ENCODE measurements around the gene MEGF6.
A peak's percentile ranks its signal among the peaks of the same experiment; 100 is the strongest.
"Not testable (repeated sequence)": the region's sequence is repeated elsewhere in the genome, so short reads cannot be mapped to it uniquely, and the experiment has no call there.

MEGF6 gene

DNA sequence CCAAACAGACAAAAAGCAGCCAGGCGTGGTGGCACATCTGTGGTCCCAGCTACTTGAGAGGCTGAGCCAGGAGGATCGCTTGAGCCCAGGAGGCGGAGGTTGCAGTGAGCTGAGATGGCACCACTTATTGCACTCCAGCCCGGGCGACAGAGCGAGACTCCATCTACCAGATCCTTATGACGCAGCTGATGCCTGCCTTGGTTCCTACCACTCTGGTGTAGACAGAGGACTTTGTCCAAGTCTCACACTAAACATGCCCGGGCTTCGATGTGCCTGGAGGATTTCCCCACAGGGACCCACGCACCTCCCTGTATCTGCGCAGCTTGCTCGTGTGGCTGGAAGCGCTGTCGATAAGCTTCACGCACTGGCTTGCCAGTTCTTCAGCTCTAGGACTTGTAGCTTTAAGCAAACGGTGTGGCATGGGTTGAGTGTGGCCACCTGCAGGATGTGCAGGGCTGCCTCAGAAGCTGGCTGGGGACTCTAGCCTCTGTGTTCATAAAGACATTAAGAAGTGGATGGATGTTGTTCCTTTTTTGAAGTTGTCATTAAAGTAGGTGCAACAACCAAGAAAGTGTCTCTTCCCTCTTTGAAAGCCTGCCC lies 18.4 kb upstream of the MEGF6 start:
- no peak for DNase-seq (ENCODE audit: low read depth in 2 of 2)

DNA sequence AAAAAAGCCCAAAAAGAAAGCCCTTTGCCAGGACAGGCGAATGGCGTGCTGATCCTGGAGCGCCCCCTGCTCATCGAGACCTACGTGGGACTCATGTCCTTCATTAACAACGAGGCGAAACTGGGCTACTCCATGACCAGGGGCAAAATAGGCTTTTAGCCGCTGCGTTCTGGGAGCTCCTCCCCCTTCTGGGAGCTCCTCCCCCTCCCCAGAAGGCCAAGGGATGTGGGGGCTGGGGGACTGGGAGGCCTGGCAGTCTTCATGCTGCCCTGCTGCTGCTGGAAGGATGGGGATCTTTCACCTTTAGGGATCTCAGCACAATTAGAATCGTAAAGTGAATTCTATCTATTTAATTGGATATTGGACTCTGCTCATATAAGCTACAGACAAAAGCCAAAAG lies 17.1 kb upstream of the MEGF6 start:
- no peak for DNase-seq (ENCODE audit: low read depth in 2 of 2)

DNA sequence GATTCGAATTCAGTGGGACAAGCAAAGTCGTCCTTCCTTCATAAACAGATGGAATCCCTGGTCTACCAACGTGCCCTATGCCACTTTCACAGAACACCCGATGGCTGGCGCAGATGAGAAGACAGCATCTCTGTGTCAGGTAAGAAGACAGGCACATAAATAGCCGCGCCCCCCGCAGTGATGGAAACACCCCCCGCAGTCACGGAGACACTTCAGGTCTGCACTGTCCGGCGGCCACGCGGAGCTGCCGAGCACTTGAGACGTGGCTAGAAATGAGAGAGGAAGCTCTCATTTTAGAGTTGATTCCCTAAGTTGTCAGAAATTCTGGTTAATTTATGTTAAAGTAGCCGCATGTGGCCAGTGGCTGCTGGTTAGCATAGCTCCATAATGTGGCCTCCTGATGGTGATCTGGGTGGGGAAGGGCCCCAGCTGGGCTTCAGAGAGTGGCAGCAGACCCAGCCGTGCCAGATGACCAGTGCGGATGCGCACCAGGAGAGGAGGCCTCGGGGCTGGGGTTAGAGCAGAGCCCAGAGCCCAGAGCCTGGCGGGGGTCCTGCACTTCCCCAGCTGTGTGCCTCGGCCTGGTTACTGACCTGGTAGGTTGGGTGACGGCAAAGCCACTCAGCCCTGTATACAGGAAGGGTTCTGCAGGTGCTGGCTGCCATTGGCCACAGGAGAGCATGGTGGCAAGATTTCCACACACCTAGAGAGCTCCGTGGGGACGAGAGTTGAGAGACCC lies 16.4 kb upstream of the MEGF6 start:
- DNase-seq (ENCODE audit: low read depth in 2 of 2) = no peak

- DNase-seq (ENCODE audit: low read depth in 2 of 2) = no peak
Observed at GRCh38 chr1:3626025-3626424, 14.7 kb upstream of the MEGF6 start.

DNA sequence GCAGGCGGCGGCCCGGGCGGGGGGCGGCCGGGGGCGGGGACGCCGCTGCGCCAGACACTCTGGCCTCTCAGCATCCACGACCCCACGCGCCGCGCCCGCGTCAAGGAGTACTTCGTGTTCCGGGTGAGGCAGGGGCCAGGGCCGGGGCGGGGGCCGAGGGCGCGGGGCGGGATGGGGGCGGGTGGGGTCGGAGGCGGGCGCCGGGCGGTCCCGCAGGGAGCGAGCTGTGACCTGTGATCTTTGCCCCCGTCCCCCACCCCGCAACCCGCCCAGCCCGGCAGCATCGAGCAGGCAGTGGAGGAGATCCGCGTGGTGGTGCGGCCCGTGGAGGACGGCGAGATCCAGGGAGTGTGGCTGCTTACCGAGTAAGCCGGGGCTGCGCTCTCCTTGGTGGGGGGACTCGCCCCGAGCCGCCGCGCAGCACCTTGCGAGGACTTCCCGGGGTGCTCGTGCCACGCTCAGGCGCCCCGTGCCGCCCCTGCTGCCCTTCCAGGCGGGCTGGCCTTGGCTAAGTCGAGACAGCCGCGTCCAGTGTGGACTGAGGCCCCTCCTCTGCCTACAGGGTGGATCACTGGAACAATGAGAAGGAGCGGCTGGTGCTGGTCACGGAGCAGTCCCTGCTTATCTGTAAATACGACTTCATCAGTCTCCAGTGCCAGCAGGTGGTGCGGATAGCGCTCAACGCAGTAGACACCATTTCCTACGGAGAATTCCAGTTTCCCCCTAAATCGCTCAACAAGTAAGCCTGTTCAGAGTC lies 14.0 kb upstream of the MEGF6 start:
- DNase-seq (ENCODE audit: low read depth in 2 of 2) = no peak

DNA sequence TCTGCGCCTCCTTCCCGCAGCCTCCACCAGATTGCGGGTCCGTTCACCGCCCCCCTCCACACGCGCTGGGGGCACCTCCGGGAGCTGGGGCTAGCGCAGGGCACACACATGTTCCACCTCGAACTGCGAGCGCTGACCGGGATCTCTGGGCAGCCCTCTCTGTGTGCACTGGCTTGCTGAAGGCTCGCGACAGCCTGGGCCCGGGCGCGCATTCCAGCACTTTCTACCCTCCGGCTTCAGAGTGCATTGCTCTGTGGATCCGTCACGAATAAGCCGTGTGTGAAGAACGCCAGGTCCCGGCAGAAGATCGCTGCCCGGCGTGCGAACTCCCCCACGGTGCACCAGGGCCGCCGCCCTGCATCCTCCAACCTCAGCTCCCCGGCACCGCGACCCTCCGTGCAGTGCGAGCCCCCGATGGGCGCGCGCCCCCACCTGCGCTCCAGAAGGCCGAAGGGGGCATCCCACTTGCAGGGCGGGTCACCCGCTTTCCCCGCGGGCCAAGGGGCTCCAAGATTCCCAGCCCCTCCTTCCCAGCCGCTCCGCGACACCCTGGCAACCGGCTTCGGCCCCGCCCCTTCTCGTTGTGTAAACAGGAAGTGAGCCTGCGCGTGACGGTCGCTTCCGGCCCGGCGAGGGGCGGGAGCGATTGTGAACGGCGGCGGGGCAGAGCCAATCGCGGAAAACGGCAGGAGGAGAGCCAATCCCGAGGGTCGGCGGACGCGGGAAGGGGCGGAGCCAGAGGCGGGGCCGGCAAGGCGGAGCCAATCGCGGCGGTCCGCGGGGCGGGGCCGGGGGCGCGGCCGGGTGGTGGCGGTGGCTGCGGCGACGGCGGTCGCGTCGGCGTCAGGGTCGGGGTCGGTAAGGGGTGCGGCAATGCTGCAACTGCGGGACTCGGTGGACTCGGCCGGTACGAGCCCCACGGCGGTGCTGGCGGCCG lies 13.2 kb upstream of the MEGF6 start, which contains the start of gene TPRG1L:
Gene TPRG1L, plus strand, starts transcription at position 816 of the 937 bp plus-strand sequence. Its CDS starts 58 bp downstream, at position 874.
- peak; percentile 95 to 96 for DNase-seq (ENCODE audit: low read depth in 2 of 2)

DNA sequence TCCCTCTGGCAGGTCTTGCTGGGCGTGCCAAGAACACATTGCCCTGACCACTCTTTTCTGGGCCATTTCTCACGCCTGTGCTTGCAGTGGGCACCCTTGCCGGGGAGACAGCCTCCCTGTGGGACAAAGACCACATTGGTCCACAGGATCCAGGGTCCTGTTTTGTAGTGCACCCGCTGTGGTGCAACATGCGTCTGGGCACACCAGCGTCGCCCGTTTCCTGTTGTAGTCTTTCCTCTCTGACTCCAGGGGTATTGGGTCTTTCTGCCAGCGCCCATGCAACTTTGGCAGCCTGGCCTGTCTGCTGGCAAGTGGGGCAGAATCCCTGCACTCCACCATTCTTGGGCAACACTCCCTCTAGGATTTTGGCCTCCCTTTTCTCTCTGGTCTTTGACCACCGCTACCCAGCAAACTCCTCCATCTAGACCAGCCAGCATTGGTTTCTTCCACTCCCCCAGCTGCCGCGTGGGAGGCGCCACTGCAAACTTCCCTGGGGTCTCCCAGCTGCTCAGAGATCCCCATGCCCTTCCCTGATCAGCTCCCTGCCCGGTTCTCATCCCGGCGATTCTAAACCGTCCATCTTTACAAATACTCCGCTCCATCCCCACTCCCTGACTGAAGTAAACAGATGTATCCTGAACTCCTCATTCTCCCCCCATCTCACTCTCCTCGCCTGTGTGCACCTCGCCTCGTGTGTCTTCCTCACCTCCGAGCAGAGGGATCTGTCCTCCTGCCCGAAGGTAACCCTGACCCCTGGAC lies 12.3 kb upstream of the MEGF6 start:
- no peak for DNase-seq (ENCODE audit: low read depth in 2 of 2)

DNA sequence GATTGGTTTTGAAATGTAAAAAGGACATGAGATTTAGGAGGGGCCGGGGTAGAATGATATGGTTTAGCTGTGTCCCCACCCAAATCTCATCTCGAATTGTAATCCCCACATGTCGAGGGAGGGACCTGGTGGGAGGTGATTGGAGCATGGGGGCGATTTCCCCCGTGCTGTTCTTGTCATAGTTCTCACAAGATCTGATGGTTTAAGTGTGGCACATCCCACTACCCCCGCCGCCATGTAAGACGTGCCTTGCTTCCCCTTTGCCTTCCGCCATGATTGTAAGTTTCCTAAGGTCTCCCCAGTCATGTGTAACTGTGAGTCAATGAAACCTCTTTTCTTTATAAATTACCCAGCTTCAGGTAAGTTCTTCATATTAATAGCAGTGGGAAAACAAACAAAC lies 10.8 kb upstream of the MEGF6 start:
- DNase-seq (ENCODE audit: low read depth in 2 of 2) = not testable (repeated sequence)

DNA sequence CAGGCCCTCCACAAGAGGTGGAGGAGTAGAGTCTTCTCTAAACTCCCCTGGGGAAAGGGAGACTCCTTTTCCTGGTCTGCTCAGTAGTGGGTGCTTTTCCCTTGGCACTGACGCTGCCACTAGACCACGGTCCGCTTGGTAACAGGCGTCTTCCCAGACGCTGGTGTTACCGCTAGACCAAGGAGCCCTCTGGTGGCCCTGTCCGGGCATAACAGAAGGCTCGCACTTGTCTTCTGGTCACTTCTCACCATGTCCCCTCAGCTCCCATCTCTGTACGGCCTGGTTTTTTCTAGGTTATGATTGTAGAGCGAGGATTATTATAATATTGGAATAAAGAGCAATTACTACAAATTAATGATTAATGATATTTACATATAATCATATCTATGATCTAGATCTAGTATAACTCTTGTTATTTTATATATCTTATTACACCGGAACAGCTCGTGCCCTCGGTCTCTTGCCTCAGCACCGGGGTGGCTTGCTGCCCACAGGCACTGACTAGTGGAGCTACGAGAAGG lies 9.9 kb upstream of the MEGF6 start:
- DNase-seq (ENCODE audit: low read depth in 2 of 2) = not testable (repeated sequence)

DNA sequence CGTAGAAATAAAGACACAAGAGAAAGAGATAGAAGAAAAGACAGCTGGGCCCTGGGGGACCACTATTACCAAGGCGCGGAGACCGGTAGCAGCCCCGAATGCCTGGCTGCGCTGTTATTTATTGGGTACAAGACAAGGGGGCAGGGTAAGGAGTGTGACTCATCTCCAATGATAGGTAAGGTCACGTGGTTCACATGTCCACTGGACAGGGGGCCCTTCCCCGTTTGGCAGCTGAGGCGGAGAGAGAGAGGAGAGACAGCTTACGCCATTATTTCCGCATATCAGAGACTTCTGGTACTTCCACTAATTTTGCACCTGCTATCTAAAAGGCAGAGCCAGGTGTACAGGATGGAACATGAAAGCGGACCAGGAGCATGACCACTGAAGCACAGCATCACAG lies 9.4 kb upstream of the MEGF6 start:
- DNase-seq (ENCODE audit: low read depth in 2 of 2) = no peak

DNA sequence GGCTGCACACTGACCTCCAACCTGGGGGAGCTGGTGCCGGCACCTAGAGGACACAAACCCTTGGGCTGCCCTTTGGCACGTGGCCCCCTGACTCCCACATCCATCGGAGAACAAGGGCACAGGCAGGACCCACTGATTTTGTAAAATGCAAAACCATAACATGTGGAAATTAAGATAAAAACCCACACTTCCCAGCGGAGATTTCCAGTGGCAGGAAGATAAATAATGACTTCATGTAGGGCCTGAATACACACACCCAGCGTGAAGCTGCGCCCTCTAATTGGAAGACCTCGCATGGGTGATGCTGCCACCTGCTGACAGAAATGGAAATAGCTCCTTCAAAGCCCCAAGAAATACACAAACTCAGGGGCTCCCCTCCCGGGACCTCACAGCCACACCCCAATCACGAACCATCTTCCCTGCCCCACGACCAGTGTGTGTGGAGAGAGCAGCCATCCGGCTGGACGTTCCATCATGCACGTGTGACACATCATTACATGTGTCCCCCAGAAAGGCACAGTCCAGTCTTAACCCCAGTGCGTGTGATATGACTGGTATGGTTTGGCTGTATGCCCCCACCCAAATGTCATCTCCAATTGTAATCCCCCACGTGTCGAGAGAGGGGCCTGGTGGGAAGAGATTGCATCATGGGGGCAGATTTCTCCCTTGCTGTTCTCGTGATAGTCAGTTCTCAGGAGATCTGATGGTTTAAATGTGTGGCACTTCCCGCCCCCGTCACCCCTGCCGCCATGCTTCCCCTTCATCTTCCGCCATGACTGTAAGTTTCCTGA lies 7.8 kb upstream of the MEGF6 start:
- DNase-seq (ENCODE audit: low read depth in 2 of 2) = peak; percentile 53 to 67

DNA sequence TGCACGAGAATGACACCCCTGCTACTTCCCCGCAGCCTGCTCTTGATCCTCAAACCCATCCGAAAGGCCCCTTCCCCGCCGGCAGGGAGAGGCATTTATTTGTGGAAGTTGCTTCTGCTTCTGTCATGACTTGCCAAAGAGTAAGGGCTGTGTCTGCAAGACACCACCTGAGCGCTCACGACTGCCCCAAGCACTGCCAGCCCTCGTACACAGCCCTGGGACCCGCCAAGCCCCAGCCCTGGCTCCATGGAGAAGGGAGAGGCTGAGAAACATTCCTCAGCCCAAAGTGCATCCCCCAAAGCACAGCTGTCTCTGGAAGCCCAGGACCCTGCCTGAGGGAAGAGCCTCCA lies 7.2 kb upstream of the MEGF6 start:
- DNase-seq (ENCODE audit: low read depth in 2 of 2) = no peak

GRCh38 chr1:3617806-3618345 lies 6.6 kb upstream of the MEGF6 start:
- no peak for DNase-seq (ENCODE audit: low read depth in 2 of 2)

GRCh38 chr1:3616861-3617260 lies 5.6 kb upstream of the MEGF6 start:
- no peak for DNase-seq (ENCODE audit: low read depth in 2 of 2)

- no peak for DNase-seq (ENCODE audit: low read depth in 2 of 2)
Observed at GRCh38 chr1:3614755-3615742, 3.7 kb upstream of the MEGF6 start.

DNA sequence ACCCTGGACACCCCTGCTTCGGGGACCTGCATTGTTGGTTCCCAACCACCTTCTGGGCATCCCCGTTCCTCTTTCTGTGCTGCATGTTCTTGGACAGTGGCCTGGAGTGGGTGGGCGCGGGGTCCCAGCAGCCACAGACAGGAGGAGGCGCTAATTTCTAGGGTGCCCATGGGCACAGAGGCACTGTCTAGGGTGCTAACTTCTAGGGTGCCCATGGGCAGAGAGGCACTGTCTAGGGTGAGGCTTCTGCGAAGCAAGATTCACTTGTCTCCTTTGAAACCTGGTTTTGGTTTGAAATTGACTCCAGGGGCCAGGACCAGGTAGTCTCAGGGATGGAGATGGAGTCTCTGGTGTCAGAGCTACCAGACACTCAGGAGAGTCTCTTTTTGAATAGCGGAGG lies 815 bp upstream of the MEGF6 start:
- no peak for DNase-seq (ENCODE audit: low read depth in 2 of 2)

GRCh38 chr1:3610527-3611169 lies 660 bp downstream of the MEGF6 start:
- DNase-seq (ENCODE audit: low read depth in 2 of 2) = no peak
